GM18505 (cell line): Measurements from ENCODE around the gene AZIN2.

Source experiments
- ATAC-seq: cut with Tn5 transposase; IDR thresholded peaks from one replicate; pipeline ENCODE4 v1.9.1; 2021; ENCODE audit not compliant: unreplicated experiment
- POLR2A ChIP-seq: IDR thresholded peaks from 4 replicates; pipeline ENCODE4 v1.6.1; 2011; ENCODE audit warnings: borderline replicate concordance; ENCODE audit not compliant: insufficient read depth, insufficient read length; ENCODE audit errors: extremely low read depth

Gene AZIN2

DNA sequence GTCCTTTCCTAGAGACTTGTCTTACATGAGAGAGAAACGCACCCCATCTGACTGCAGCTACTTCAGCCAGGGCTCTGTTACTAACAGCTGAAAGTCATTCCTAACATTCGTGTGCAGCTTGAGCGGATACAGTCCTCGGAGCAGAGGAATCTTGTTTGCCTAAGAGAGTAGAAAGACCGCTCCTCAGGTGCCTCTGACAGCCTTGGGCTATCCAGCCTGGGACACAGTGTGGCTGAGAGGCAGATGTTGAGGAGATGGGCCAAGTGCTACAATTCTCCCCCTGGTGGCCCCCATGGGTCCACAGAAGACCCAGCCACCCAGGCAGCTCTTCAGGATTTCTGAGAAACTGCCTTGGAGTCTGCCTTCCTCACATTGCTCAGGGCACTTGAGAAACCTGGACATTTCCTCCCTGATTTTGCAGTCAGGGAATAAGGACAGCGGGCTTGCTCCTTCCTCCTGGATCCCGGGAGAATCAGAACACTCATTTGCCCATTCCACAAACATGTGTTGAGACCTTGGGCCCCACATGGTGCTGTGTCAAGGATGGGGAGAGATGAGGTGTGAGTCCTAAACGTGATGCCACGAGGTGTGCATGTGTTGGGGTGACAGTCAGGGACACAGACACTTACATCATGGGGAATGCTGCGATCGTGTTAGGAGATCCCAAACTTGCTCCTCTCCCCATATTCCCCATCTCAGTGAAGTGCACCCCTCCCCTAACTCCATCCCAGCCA lies 87.8 kb downstream of the AZIN2 start:
- no peak for TF ChIP-seq POLR2A
- no peak for ATAC-seq

DNA sequence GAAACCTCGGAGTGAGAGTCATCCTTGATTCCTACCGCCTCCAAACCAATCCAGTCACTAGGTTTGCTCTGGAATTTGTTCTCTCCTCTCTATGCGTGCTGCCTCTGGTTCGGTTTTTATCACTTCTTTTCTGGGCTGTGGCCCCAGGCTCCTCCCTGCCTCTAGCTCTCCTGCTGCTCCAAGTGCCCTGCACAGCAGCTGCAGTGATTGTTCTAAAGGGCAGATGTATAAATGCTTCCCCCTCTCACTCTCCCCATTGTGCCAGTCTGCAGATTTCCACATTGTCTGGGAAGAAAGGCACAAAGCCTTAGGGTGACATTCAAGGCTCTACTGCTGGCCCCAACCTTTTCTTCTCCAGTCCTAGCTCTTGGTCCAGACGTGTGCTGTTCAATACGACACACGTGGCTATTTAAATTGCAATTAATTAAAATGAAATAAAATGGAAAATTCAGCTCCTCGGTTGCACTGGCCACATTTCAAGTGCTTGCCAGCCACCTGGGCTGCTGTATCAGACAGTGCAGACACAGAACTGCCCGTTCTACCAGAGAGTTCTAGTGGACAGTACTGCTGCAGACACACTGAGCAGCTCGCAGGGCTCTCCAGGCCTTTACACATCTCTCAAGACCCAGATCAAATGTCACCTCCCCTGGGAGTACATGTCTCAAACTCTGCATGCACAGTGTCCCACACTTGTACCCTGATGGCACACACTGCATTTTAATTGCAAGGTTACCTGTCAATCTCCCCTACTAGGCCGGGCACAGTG lies 88.5 kb downstream of the AZIN2 start:
- no peak for TF ChIP-seq POLR2A
- ATAC-seq: no peak
